Large intestine (tissue), 3 donors: ENCODE data around the gene ACACB. TPM values are rescaled to one million over a fixed set of nuclear protein-coding genes. Genes with fewer than 3 reads are reported as not detected.

Experiments used
- DNase-seq, 2 donors: peaks; one replicate each; pipeline versions ENCODE4 v3.0.0 to v3.0.0-alpha.2; 2013
- H3K27ac ChIP-seq: one replicate; pipeline ENCODE4 v1.5.1; 2013; ENCODE audit warnings: low read length
- H3K27me3 ChIP-seq: 2 replicates; pipeline ENCODE4 v1.6.1; 2013; ENCODE audit warnings: low read length; ENCODE audit not compliant: control insufficient read depth, insufficient read depth
- H3K36me3 ChIP-seq: 2 replicates; pipeline ENCODE4 v1.6.1; 2013; ENCODE audit warnings: low read length; ENCODE audit not compliant: control insufficient read depth, insufficient read depth
- H3K4me1 ChIP-seq: one replicate; pipeline ENCODE4 v1.6.1; 2013; ENCODE audit warnings: low read length; ENCODE audit not compliant: control insufficient read depth, insufficient read depth
- H3K4me3 ChIP-seq: one replicate; pipeline ENCODE4 v1.5.1; 2013; ENCODE audit warnings: low read length
- H3K9me3 ChIP-seq: one replicate; pipeline ENCODE4 v1.6.1; 2013; ENCODE audit warnings: mild to moderate bottlenecking, low read depth, low read length, moderate library complexity; ENCODE audit not compliant: control insufficient read depth
- WGBS: methylation state at CpG from one replicate; pipeline ENCODE4 v1.1.5; 2013; ENCODE audit warnings: low lambda C conversion rate; ENCODE audit not compliant: insufficient coverage; 5-methylcytosine and 5-hydroxymethylcytosine counted together
- polyA plus RNA-seq: library from polyadenylated mRNA; unstranded; fragments of 120-200 nt; gene quantifications from one replicate; pipeline ENCODE4 v1.2.1, GENCODE V29; 2013

The ACACB gene
- polyA plus RNA-seq, 1 donor, result 11.9 TPM

- WGBS, result no CpG with 5 or more reads among the region's 8 CpGs
These were observed 72.9 kb downstream of the ACACB start for GRCh38 chr12:109189291-109189690.

GRCh38 chr12:109191621-109192250 lies 75.3 kb downstream of the ACACB start:
- no CpG with 5 or more reads among the region's 20 CpGs for WGBS
- no peaks in the 10 kb centered on the region for H3K27me3 ChIP-seq
- peaks cover 43% of the 10 kb centered on the region for H3K36me3 ChIP-seq
- no peaks in the 10 kb centered on the region for H3K4me1 ChIP-seq
- H3K9me3 ChIP-seq, result no peaks in the 10 kb centered on the region
- H3K4me3 ChIP-seq, result no peak overlapping the region
- H3K27ac ChIP-seq, result no peak overlapping the region
- DNase-seq, result no peak

More at GRCh38 chr12:109189291-109189690, 72.9 kb downstream of the ACACB start:
- Histone ChIP-seq H3K4me1 (no peaks in the 10 kb centered on the region), H3K27ac (no peak overlapping the region), H3K27me3 (no peaks in the 10 kb centered on the region), H3K9me3 (no peaks in the 10 kb centered on the region), H3K36me3 (peaks cover 45% of the 10 kb centered on the region), H3K4me3 (no peak overlapping the region)
- no peak for DNase-seq

- no peaks in the 10 kb centered on the region for H3K27me3 ChIP-seq
- no peak for DNase-seq
- WGBS, result no CpG with 5 or more reads among the region's 3 CpGs
- H3K4me3 ChIP-seq, result no peak overlapping the region
- H3K36me3 ChIP-seq, result peaks cover 44% of the 10 kb centered on the region
- no peak overlapping the region for H3K27ac ChIP-seq
- no peaks in the 10 kb centered on the region for H3K4me1 ChIP-seq
- no peaks in the 10 kb centered on the region for H3K9me3 ChIP-seq
These were observed 76.0 kb downstream of the ACACB start for GRCh38 chr12:109192358-109192757.

- DNase-seq, result no peak
- Histone ChIP-seq H3K4me1 (peaks cover 3% of the 10 kb centered on the region), H3K9me3 (no peaks in the 10 kb centered on the region), H3K27ac (no peak overlapping the region), H3K27me3 (no peaks in the 10 kb centered on the region), H3K4me3 (no peak overlapping the region), H3K36me3 (peaks cover 36% of the 10 kb centered on the region)
- WGBS, result no CpG with 5 or more reads among the region's 8 CpGs
These were observed 77.5 kb downstream of the ACACB start for GRCh38 chr12:109193896-109194295.

GRCh38 chr12:109196332-109196731 lies 79.9 kb downstream of the ACACB start:
- Histone ChIP-seq H3K27me3 (no peaks in the 10 kb centered on the region), H3K4me1 (peaks cover 3% of the 10 kb centered on the region), H3K4me3 (no peak overlapping the region), H3K27ac (no peak overlapping the region), H3K9me3 (no peaks in the 10 kb centered on the region), H3K36me3 (peaks cover 42% of the 10 kb centered on the region)
- 100% methylated on average over 1 of the region's 4 CpGs for WGBS
- DNase-seq, result no peak

- DNase-seq, result peak in 1 of 2 donors; percentile 3
- H3K4me1 ChIP-seq, result peaks cover 3% of the 10 kb centered on the region
- no peak overlapping the region for H3K27ac ChIP-seq
- H3K27me3 ChIP-seq, result no peaks in the 10 kb centered on the region
- WGBS, result no CpG with 5 or more reads among the region's 10 CpGs
- H3K36me3 ChIP-seq, result peaks cover 40% of the 10 kb centered on the region
- H3K9me3 ChIP-seq, result no peaks in the 10 kb centered on the region
- H3K4me3 ChIP-seq, result no peak overlapping the region
These were observed 80.9 kb downstream of the ACACB start for GRCh38 chr12:109197327-109197726.

GRCh38 chr12:109199324-109199723 lies 82.9 kb downstream of the ACACB start:
- WGBS, result 100% methylated on average over 1 of the region's 11 CpGs
- no peaks in the 10 kb centered on the region for H3K9me3 ChIP-seq
- no peak overlapping the region for H3K27ac ChIP-seq
- H3K4me1 ChIP-seq, result peaks cover 3% of the 10 kb centered on the region
- H3K36me3 ChIP-seq, result peaks cover 44% of the 10 kb centered on the region
- DNase-seq, result no peak
- no peaks in the 10 kb centered on the region for H3K27me3 ChIP-seq
- H3K4me3 ChIP-seq, result no peak overlapping the region

GRCh38 chr12:109200825-109201495 lies 84.6 kb downstream of the ACACB start:
- no peak overlapping the region for H3K27ac ChIP-seq
- peaks cover 3% of the 10 kb centered on the region for H3K4me1 ChIP-seq
- WGBS, result 100% methylated on average over 2 of the region's 14 CpGs
- H3K4me3 ChIP-seq, result no peak overlapping the region
- DNase-seq, result no peak
- no peaks in the 10 kb centered on the region for H3K27me3 ChIP-seq
- peaks cover 43% of the 10 kb centered on the region for H3K36me3 ChIP-seq
- no peaks in the 10 kb centered on the region for H3K9me3 ChIP-seq

GRCh38 chr12:109201496-109201885 lies 85.1 kb downstream of the ACACB start:
- Histone ChIP-seq H3K27me3 (no peaks in the 10 kb centered on the region), H3K36me3 (peaks cover 40% of the 10 kb centered on the region), H3K4me1 (peaks cover 3% of the 10 kb centered on the region), H3K4me3 (no peak overlapping the region), H3K9me3 (no peaks in the 10 kb centered on the region), H3K27ac (no peak overlapping the region)
- no peak for DNase-seq
- no CpG with 5 or more reads among the region's 17 CpGs for WGBS

GRCh38 chr12:109202770-109203169 lies 86.4 kb downstream of the ACACB start:
- 100% methylated on average over 2 of the region's 3 CpGs for WGBS
- H3K9me3 ChIP-seq, result no peaks in the 10 kb centered on the region
- no peak overlapping the region for H3K27ac ChIP-seq
- H3K4me3 ChIP-seq, result no peak overlapping the region
- H3K36me3 ChIP-seq, result peaks cover 40% of the 10 kb centered on the region
- peaks cover under 1% of the 10 kb centered on the region for H3K4me1 ChIP-seq
- H3K27me3 ChIP-seq, result no peaks in the 10 kb centered on the region
- no peak for DNase-seq

GRCh38 chr12:109203480-109203879 lies 87.1 kb downstream of the ACACB start:
- Histone ChIP-seq H3K27me3 (no peaks in the 10 kb centered on the region), H3K27ac (no peak overlapping the region), H3K9me3 (no peaks in the 10 kb centered on the region), H3K4me3 (no peak overlapping the region), H3K4me1 (no peaks in the 10 kb centered on the region), H3K36me3 (peaks cover 45% of the 10 kb centered on the region)
- WGBS, result no CpG with 5 or more reads among the region's 8 CpGs
- no peak for DNase-seq
